Ovary (tissue), 3 donors: ENCODE data around the gene CWC22.

Experiments used
- CTCF ChIP-seq, 3 donors: fragments of 450-650 bp in 2 of 3; fragments of 200-600 bp in 1 of 3; IDR thresholded peaks; one replicate each; pipeline versions ENCODE4 v1.5.1 to v1.8.0; 2016 to 2022; ENCODE audit warnings: antibody characterized with exemption in 3 of 3, mild to moderate bottlenecking in 1 of 3
- EP300 ChIP-seq: sonication (generic); formaldehyde crosslinking; IDR thresholded peaks from one replicate; pipeline ENCODE4 v1.6.1; 2017; ENCODE audit warnings: antibody characterized with exemption
- POLR2A ChIP-seq: fragments of 450-650 bp; IDR thresholded peaks from one replicate; pipeline ENCODE4 v1.6.1; 2017; ENCODE audit warnings: antibody characterized with exemption, mild to moderate bottlenecking, moderate library complexity
- donor health status: DM: no; HTN: no; CAD: no.

DNA sequence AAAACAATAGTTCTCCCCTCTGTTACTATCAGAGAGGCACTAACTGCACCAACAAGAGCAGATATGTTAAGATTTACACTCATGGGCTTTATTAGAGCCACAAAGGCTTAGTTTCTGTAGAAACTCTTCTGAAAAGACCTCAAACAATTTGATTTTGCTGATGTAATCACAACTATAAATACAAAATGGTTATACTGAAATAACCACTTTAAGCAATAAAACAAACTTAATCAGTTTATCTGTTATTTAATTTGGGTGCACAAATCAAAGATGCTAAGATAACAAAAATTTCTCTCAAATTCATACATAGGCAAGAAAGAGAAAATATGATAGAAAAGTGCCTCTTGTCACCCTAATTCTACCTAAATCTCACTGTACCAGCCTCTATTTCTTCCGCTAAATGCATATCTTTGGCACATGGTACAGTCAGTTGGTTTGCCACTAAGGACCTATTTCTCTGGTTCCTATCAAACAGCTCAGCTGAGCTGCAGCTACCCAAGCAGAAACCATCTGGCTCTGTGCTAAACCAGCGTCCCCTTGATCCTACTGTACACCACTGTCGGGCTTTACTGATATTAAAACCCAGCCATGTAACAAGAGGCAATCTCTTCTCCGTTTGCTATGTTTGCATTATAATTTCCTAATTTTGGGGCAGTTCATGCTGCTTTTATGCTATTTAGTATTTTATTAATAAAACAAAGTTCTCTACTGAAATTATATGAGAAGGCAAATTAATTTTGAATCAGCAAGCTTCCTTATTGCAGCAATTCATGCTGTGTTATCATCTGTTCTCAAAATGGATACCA, 60.1 kb downstream of the CWC22 start:
- no peak for TF ChIP-seq POLR2A
- no peak for TF ChIP-seq CTCF (IDR thresholded peaks at IDR 0.05)
- TF ChIP-seq EP300: no peak
